T-helper 1 cell treated with Interleukin-12 subunit alpha and Interleukin-12 subunit beta and Interleukin-4 antibody, amounts not matched to agents 30 μg/mL and 1 μg/mL, for 36 hours (primary cell): ENCODE results near the gene C21orf58.

Experiments
- H3K27ac Mint-ChIP-seq: one replicate; pipeline ENCODE4 v1.8.0; 2021; ENCODE audit warnings: mild to moderate bottlenecking, mixed read lengths
- H3K27me3 Mint-ChIP-seq: one replicate; pipeline ENCODE4 v1.8.0; 2021; ENCODE audit warnings: low read depth, mixed read lengths
- H3K36me3 Mint-ChIP-seq: one replicate; pipeline ENCODE4 v1.8.0; 2021; ENCODE audit warnings: low read depth, mixed read lengths
- H3K4me1 Mint-ChIP-seq: one replicate; pipeline ENCODE4 v1.8.0; 2021; ENCODE audit warnings: low read depth, mixed read lengths
- H3K4me3 Mint-ChIP-seq: one replicate; pipeline ENCODE4 v1.8.0; 2021; ENCODE audit warnings: mild to moderate bottlenecking, moderate library complexity, mixed read lengths
- H3K9me3 Mint-ChIP-seq: one replicate; pipeline ENCODE4 v1.8.0; 2021; ENCODE audit warnings: mixed read lengths

C21orf58 gene

DNA sequence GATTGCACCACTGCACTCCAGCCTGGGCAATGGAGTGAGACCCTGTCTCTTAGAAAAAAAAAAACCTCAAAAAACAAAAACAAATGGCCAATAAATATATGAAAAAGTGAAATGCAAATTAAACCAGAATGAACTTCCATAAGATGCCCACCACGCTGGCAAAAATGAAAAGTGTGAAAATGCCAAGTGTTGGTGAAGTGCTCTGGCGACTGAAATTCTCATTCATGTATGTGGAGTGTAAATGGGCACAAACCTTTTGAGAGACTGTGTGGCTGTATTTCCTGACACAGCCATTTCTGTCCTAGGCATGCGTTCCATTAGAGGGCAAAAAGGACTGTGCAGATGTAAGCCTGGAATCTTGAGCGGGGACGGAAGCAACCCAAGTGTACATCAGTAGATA, 19.2 kb downstream of the C21orf58 start:
- H3K27me3 Mint-ChIP-seq = no peaks in the 10 kb centered on the region
- no peaks in the 10 kb centered on the region for H3K4me1 Mint-ChIP-seq
- H3K4me3 Mint-ChIP-seq = no peak overlapping the region
- H3K9me3 Mint-ChIP-seq = no peaks in the 10 kb centered on the region
- H3K27ac Mint-ChIP-seq = no peak overlapping the region
- H3K36me3 Mint-ChIP-seq = peaks cover 32% of the 10 kb centered on the region

DNA sequence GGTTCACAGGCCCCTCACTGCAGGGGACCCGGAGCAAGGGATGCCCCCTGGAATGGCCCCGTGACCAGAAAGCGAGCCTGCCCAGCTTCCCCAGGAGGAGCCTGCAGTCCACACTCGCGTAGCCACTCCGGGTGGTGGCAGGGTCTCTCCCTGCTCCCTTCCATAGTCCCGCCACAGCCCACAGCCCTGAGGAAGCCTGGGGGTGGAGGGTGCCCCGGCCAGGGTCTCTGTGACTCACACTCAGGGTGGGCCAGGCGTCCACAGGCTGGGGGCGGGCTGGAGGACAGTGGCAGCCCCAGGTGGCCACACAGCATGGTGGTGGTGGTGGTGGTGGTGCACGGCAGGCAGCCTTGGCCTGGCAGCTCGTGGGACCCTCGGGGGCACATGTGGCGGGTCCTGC, 21.9 kb downstream of the C21orf58 start:
- H3K36me3 Mint-ChIP-seq = peaks cover 23% of the 10 kb centered on the region
- H3K27me3 Mint-ChIP-seq = no peaks in the 10 kb centered on the region
- no peak overlapping the region for H3K4me3 Mint-ChIP-seq
- peaks cover 2% of the 10 kb centered on the region for H3K4me1 Mint-ChIP-seq
- H3K9me3 Mint-ChIP-seq = no peaks in the 10 kb centered on the region
- no peak overlapping the region for H3K27ac Mint-ChIP-seq

- no peaks in the 10 kb centered on the region for H3K9me3 Mint-ChIP-seq
- H3K4me3 Mint-ChIP-seq = no peak overlapping the region
- peaks cover 14% of the 10 kb centered on the region for H3K36me3 Mint-ChIP-seq
- peaks cover 19% of the 10 kb centered on the region for H3K4me1 Mint-ChIP-seq
- H3K27me3 Mint-ChIP-seq = no peaks in the 10 kb centered on the region
- no peak overlapping the region for H3K27ac Mint-ChIP-seq
These were observed 24.5 kb downstream of the C21orf58 start for GRCh38 chr21:46299167-46299566.

- peaks cover 14% of the 10 kb centered on the region for H3K36me3 Mint-ChIP-seq
- H3K27me3 Mint-ChIP-seq = no peaks in the 10 kb centered on the region
- H3K4me1 Mint-ChIP-seq = peaks cover 19% of the 10 kb centered on the region
- no peak overlapping the region for H3K4me3 Mint-ChIP-seq
- H3K27ac Mint-ChIP-seq = peak overlapping the region; percentile 55
- no peaks in the 10 kb centered on the region for H3K9me3 Mint-ChIP-seq
These were observed 26.1 kb downstream of the C21orf58 start for GRCh38 chr21:46297338-46298271.

- H3K9me3 Mint-ChIP-seq = no peaks in the 10 kb centered on the region
- H3K27ac Mint-ChIP-seq = peak overlapping the region; percentile 76
These were observed 27.5 kb downstream of the C21orf58 start for GRCh38 chr21:46295996-46296752.

DNA sequence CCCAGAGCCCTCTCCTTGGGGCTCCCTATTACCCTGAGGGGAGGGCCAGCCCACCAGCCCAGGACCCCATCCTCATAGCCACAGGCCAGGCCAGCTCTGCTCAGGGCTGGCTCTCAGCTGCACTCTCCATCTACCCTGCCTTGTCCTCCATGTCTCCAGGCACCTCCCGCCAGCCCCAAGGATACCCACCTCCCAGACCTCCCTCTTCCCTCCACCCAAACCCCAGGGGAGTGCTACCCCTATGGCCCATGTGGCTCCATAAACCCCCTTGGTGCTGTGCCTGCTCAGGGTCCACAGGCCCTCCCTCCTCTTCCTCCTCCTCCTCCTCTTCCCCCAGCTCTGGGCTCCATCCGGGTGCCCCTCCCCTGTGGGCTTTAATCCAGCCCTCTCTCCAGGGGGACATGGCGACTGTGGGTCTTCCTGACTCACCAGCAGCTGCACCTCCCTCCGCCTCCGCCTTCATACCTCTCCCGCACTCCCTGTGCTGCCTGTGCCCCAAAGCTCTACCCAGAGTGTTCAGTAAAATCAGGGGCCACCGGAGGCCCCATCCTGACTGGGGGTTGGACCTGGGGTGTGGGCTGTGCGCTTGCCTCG, 28.4 kb downstream of the C21orf58 start:
- no peaks in the 10 kb centered on the region for H3K9me3 Mint-ChIP-seq
- peaks cover 16% of the 10 kb centered on the region for H3K36me3 Mint-ChIP-seq
- peaks cover 25% of the 10 kb centered on the region for H3K4me1 Mint-ChIP-seq
- peak overlapping the region; percentile 26 for H3K27ac Mint-ChIP-seq
- no peak overlapping the region for H3K4me3 Mint-ChIP-seq
- H3K27me3 Mint-ChIP-seq = no peaks in the 10 kb centered on the region

More at GRCh38 chr21:46295996-46296752, 27.5 kb downstream of the C21orf58 start:
- Mint-ChIP-seq H3K4me1 (peaks cover 22% of the 10 kb centered on the region), H3K27me3 (no peaks in the 10 kb centered on the region), H3K4me3 (peak overlapping the region; percentile 48), H3K36me3 (peaks cover 23% of the 10 kb centered on the region)

DNA sequence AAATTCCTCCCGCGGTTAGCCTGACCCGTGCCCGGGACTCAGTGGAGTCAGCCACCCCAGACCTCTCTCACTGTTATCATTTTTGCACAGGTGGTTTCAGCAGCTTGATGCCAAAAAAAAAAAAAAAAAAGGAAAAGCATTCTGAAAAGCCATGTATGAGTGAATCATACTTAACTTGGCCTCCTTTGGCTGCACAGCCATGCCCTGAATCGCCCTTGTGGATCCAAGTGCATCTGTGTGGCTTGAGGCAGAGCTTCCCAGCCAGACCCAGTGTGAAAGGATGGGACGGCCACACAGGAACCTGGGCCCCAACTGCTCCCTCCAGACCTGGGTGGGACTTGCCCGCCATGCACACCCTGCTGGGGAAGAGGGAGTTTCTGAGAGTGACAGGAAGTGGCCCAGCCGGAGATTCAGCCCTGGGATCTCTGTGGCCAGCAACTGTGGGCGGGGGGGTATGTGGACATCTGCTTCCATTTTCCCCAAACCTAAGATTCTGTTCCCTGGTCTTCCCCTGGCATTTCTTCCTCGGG, 29.0 kb downstream of the C21orf58 start:
- H3K4me1 Mint-ChIP-seq = peaks cover 27% of the 10 kb centered on the region
- H3K36me3 Mint-ChIP-seq = peaks cover 15% of the 10 kb centered on the region
- H3K27me3 Mint-ChIP-seq = no peaks in the 10 kb centered on the region
- H3K9me3 Mint-ChIP-seq = no peaks in the 10 kb centered on the region
- H3K27ac Mint-ChIP-seq = no peak overlapping the region
- no peak overlapping the region for H3K4me3 Mint-ChIP-seq

DNA sequence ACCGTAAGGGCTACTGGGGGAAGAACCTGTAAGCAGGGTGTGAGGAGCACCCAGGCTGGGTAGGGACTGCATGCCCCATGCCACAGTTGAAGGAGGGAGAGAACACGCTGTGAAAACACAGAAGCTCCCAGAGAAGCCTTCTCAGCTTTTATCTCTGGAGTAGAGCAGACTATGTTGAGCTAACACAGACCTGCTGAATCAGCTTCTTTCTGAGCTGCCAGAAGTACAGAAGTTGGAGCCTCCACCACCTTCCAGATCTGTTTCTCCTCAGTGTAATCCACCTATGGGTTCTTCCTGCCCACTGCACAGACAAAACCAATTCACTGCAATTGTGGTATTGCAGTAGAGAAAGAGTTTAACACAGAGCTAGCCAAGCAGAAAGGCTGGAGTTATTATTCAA, 32.1 kb downstream of the C21orf58 start:
- no peak overlapping the region for H3K27ac Mint-ChIP-seq
- H3K4me1 Mint-ChIP-seq = peaks cover 38% of the 10 kb centered on the region

DNA sequence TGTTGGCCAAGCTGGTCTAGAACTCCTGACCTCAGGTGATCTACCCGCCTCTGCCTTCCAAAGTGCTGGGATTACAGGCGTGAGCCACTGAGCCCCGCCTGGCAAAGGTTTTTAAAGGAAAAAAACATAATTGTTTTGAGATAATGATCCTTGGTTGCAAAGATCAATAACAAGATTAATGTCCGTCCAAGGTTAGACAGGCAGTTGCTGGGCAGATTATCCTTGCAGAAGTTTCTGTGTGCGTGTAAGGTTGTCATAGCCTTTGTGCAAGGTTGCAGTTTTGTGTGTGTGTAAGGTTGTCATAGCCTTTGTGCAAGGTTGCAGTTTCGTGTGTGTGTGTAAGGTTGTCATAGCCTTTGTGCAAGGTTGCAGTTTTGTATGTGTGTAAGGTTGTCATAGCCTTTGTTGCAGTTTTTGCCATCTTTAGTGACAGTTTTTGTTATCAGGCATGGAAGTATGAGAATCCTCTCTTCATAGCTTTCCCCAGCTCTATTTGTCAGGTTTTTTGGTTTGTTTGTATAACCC, 34.0 kb downstream of the C21orf58 start:
- Mint-ChIP-seq H3K4me1 (peaks cover 33% of the 10 kb centered on the region), H3K9me3 (no peaks in the 10 kb centered on the region), H3K4me3 (no peak overlapping the region), H3K27ac (no peak overlapping the region), H3K27me3 (no peaks in the 10 kb centered on the region), H3K36me3 (peaks cover 25% of the 10 kb centered on the region)

More for the DNA sequence above, 32.1 kb downstream of the C21orf58 start:
- H3K36me3 Mint-ChIP-seq = peaks cover 19% of the 10 kb centered on the region
- no peaks in the 10 kb centered on the region for H3K9me3 Mint-ChIP-seq
- H3K4me3 Mint-ChIP-seq = no peak overlapping the region
- H3K27me3 Mint-ChIP-seq = no peaks in the 10 kb centered on the region

DNA sequence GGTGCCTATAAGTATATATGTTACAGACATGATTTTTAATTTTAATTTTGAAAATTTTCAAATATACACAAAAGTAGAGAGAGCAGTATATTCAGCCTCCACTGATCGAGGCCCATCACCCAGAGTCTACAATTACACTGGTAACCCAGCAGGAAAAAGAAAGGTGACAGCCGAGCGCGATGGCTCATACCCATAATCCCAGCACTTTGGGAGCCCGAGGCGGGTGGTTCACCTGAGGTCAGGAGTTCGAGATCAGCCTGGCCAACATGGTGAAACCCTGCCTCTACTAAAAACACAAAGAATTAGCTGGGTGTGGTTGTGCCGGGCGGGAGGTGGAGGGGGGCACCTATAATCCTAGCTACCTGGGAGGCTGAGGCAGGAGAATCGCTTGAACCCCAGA, 36.1 kb downstream of the C21orf58 start:
- peaks cover 38% of the 10 kb centered on the region for H3K36me3 Mint-ChIP-seq
- H3K4me1 Mint-ChIP-seq = peaks cover 47% of the 10 kb centered on the region
- peak overlapping the region; percentile 100 for H3K27ac Mint-ChIP-seq
- no peaks in the 10 kb centered on the region for H3K9me3 Mint-ChIP-seq
- H3K27me3 Mint-ChIP-seq = no peaks in the 10 kb centered on the region
- H3K4me3 Mint-ChIP-seq = no peak overlapping the region

DNA sequence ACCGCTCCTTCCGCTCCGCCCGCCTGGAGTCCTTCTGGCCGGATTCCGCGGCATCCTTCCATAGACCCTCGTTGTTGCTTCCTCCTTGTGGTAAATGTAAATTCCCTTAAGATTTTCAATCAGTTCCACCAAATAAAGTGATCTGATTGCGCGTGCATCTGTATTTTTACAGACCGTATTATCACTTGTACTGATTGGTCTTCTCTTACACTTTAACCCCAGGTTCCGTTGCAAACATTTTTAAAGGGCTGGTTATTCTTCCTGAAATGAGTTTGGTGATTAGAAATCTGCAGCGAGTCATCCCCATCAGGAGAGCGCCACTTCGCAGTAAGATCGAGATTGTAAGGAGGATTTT, 37.0 kb downstream of the C21orf58 start:
- no peaks in the 10 kb centered on the region for H3K9me3 Mint-ChIP-seq
- H3K27me3 Mint-ChIP-seq = no peaks in the 10 kb centered on the region
- peaks cover 32% of the 10 kb centered on the region for H3K36me3 Mint-ChIP-seq
- peaks cover 47% of the 10 kb centered on the region for H3K4me1 Mint-ChIP-seq
- peak overlapping the region; percentile 100 for H3K4me3 Mint-ChIP-seq
- H3K27ac Mint-ChIP-seq = peak overlapping the region; percentile 100

DNA sequence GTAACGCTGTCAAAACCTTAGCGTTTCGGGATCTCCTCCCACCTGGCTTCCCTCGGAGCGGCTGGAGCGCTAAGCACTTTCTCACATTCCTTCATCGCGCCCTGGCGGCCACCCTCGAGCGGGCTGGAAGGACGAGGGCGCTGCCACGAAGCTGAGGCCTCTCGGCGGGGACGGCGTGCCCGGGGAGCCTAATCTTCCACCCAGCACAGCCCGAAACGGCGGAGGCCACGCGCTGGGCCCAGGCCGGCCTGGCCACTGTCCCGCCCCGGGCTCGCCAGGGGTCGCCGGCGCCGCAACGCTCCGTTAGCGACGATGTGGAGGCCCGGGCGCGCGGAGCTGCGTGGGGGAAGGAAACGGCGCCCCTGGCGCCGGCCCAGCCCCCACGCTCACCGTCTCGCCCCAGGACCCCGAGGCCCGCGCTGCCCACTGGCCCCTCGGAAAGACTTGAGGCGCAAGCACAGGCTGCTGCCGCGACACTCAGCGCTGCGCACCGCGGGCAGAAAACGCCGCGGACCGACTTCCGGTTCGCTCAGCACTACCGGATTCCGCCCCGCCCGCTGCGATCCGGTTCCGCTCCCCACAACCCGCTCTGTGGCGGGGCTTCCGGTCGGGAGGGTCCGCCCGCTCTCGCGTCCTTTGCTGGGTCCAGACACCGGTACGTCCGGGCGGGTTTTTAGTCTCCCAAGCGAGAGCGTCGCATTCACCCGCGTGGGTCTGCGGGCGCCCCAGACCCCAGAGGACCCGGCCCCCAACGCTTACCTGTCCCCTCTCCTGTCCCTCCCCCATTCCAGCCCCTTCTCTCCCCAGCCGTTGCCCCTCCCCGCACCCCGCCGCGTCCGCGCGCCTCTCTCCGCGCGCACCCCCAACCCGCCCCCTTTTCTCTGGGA, 37.7 kb downstream of the C21orf58 start, which contains the start of gene YBEY:
Gene YBEY (plus strand): TSS at position 582 of the 887 bp plus-strand sequence. CDS start 572 bp downstream, outside the sequence.
- Mint-ChIP-seq H3K36me3 (peaks cover 31% of the 10 kb centered on the region), H3K27ac (peak within 1 kb of the TSS; percentile 100), H3K27me3 (no peaks in the 10 kb centered on the region), H3K4me1 (peaks cover 43% of the 10 kb centered on the region), H3K4me3 (peak within 1 kb of the TSS; percentile 100), H3K9me3 (no peaks in the 10 kb centered on the region)

DNA sequence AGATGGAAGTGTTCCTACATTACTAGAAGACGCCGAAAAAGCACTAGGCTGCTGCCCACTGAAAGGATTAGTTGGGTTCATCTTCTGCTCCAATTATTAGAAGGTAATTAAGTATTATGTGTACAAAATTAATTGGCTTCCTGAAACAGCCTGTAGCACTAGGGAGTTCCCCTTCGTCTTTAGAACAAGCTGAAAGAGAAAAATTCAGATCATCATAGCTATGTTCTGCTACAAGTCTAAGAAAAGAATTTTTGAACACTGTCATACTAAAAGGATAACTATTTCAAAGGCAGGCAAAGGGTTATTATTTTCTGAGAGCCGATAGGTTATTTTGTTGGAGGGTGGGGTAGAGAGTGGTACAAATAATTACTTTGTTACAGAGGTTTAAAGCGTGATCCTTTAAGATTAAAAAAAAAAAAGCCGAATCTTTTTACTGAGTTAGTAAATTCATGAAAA, 38.4 kb downstream of the C21orf58 start, which contains the start of gene MCM3AP:
Gene MCM3AP (minus strand): TSS at position 406 of the 456 bp plus-strand sequence. CDS start 325 bp downstream, at position 81.
- peaks cover 34% of the 10 kb centered on the region for H3K36me3 Mint-ChIP-seq
- H3K4me1 Mint-ChIP-seq = peaks cover 40% of the 10 kb centered on the region

More for the DNA sequence above, 38.4 kb downstream of the C21orf58 start, which contains the start of gene MCM3AP:
- peak within 1 kb of the TSS; percentile 100 for H3K27ac Mint-ChIP-seq
- H3K4me3 Mint-ChIP-seq = peak within 1 kb of the TSS; percentile 100
- H3K27me3 Mint-ChIP-seq = no peaks in the 10 kb centered on the region
- no peaks in the 10 kb centered on the region for H3K9me3 Mint-ChIP-seq
